Endothelial cell of umbilical vein (primary cell): ENCODE measurements around the gene ETS1. TPM values are rescaled to one million over a fixed set of nuclear protein-coding genes. Genes with fewer than 3 reads are reported as not detected.

Experiments
- BruUV-seq: library from RNA; stranded (reverse); fragments of 400-500 nt; replicated peaks from 2 replicates; lab custom pipeline; 2021; lab: Mats Ljungman, UMichigan
- CTCF ChIA-PET: fragments of 300-600, 350-600 bp; sonication (Branson Sonifier 250); formaldehyde crosslinking; loops from one replicate; lab custom pipeline; 2021; ENCODE audit warnings: antibody characterized with exemption, inconsistent platforms; lab: Charles Lee
- POLR2A ChIA-PET: fragments of 300-600, 350-600 bp; sonication (Branson Sonifier 250); formaldehyde crosslinking; loops from one replicate; lab custom pipeline; 2021; ENCODE audit warnings: antibody characterized with exemption, inconsistent platforms; lab: Charles Lee
- DNase-seq: peaks from one replicate; pipeline ENCODE4 v3.0.0-alpha.2; 2011; ENCODE audit warnings: low read depth, low spot score
- FAIRE-seq: peaks from 2 replicates; lab custom pipeline; 2011; peaks lifted over from hg19 to GRCh38; lab: Jason Lieb, UNC
- H2AFZ ChIP-seq: 2 replicates; pipeline ENCODE4 v1.6.0; 2012; ENCODE audit warnings: low read depth, low read length, control low read depth, inconsistent platforms
- H3K27ac ChIP-seq: 2 replicates; pipeline ENCODE4 v1.5.1; 2011; ENCODE audit warnings: low read depth, mild to moderate bottlenecking, control low read depth, low read length, moderate library complexity; ENCODE audit not compliant: insufficient read depth
- H3K27me3 ChIP-seq, 2 experiments: 2 replicates each; pipeline versions ENCODE4 v1.6.0 to v1.6.1; 2011; ENCODE audit warnings: low read length in 2 of 2, mixed read lengths in 1 of 2; ENCODE audit not compliant: control insufficient read depth in 2 of 2, insufficient read depth in 2 of 2
- H3K36me3 ChIP-seq, 2 experiments: 2 replicates in 1 of 2; 3 replicates in 1 of 2; pipeline ENCODE4 v1.5.1; 2011; ENCODE audit warnings: low read length in 2 of 2, mild to moderate bottlenecking in 1 of 2, moderate library complexity in 1 of 2; ENCODE audit not compliant: control insufficient read depth in 2 of 2, insufficient read depth in 2 of 2; ENCODE audit errors: extremely low read depth in 1 of 2
- H3K4me1 ChIP-seq: 3 replicates; pipeline ENCODE4 v1.5.1; 2011; ENCODE audit warnings: mild to moderate bottlenecking, low read length; ENCODE audit not compliant: control insufficient read depth, insufficient read depth; ENCODE audit errors: extremely low read depth
- H3K4me2 ChIP-seq: 2 replicates; pipeline ENCODE4 v1.6.1; 2011; ENCODE audit warnings: low read length, control low read depth, mixed read lengths; ENCODE audit not compliant: insufficient read depth
- H3K4me3 ChIP-seq, 3 experiments: fragments of 200-600 bp in 1 of 3; sonication (generic), shearing (Covaris generic) in 1 of 3; replicated peaks in 1 of 3; 2 replicates each; pipeline ENCODE4 v1.5.1; 2011 to 2016; ENCODE audit warnings: control low read depth in 3 of 3, low read length in 3 of 3, mild to moderate bottlenecking in 2 of 3, inconsistent platforms in 1 of 3, low read depth in 1 of 3, moderate library complexity in 1 of 3; ENCODE audit not compliant: insufficient read depth in 1 of 3
- H3K79me2 ChIP-seq: 2 replicates; pipeline ENCODE4 v1.6.0; 2012; ENCODE audit warnings: low read length, inconsistent platforms; ENCODE audit not compliant: control insufficient read depth, insufficient read depth
- H3K9ac ChIP-seq: replicated peaks from 2 replicates; pipeline ENCODE3; 2011; ENCODE audit warnings: low read length, control low read depth; ENCODE audit not compliant: insufficient read depth; ENCODE audit errors: extremely low read depth
- H3K9me1 ChIP-seq: replicated peaks from 3 replicates; pipeline ENCODE4 v1.6.0; 2011; ENCODE audit warnings: mild to moderate bottlenecking, low read length; ENCODE audit not compliant: control insufficient read depth, insufficient read depth; ENCODE audit errors: extremely low read depth
- H3K9me3 ChIP-seq: replicated peaks from 2 replicates; pipeline ENCODE4 v1.5.1; 2012; ENCODE audit warnings: low read length, inconsistent platforms; ENCODE audit not compliant: control insufficient read depth, insufficient read depth
- H4K20me1 ChIP-seq: replicated peaks from 2 replicates; pipeline ENCODE3; 2011; ENCODE audit warnings: mild to moderate bottlenecking, low read length; ENCODE audit not compliant: control insufficient read depth, insufficient read depth; ENCODE audit errors: extremely low read depth
- EZH2 ChIP-seq: IDR thresholded peaks from 2 replicates; pipeline ENCODE4 v1.6.1; 2012; ENCODE audit warnings: borderline replicate concordance, low read depth, mild to moderate bottlenecking, moderate library complexity, low read length, inconsistent platforms; ENCODE audit not compliant: severe bottlenecking
- JUN ChIP-seq: IDR thresholded peaks from 2 replicates; pipeline ENCODE4 v1.6.1; 2011; ENCODE audit warnings: borderline replicate concordance, low read depth; ENCODE audit not compliant: insufficient read length, insufficient read depth
- MYC ChIP-seq: IDR thresholded peaks from one replicate; pipeline ENCODE4 v1.6.1; 2011; ENCODE audit warnings: mild to moderate bottlenecking, low read depth, low read length
- POLR2A ChIP-seq: IDR thresholded peaks from 2 replicates; pipeline ENCODE4 v1.6.1; 2012; ENCODE audit warnings: low read depth, mild to moderate bottlenecking, control low read depth, low read length
- POLR2AphosphoS5 ChIP-seq: IDR thresholded peaks from 2 replicates; pipeline ENCODE4 v1.6.1; 2012; ENCODE audit warnings: low read depth, mild to moderate bottlenecking, control low read depth, low read length, moderate library complexity; ENCODE audit not compliant: insufficient read depth
- dilution Hi-C: fragments of 300-500 bp; cut with MboI; formaldehyde crosslinking; loops from one replicate; pipeline ENCODE4 v1.15.0; 2019; ENCODE audit warnings: low sequenced_read_pairs; ENCODE audit not compliant: extremely low pct_ligation_motif_present
- intact Hi-C: fragments of 100-400 bp; cut with micrococcal nuclease; formaldehyde crosslinking; loops from one replicate; pipeline ENCODE4 v1.10.0; 2022
- polyA plus RNA-seq, 4 experiments: library from polyadenylated mRNA; depleted of rRNA in 3 of 4; stranded (reverse) in 3 of 4; unstranded in 1 of 4; fragments of >200 nt; gene quantifications; 2 replicates each; pipeline versions ENCODE4 v1.2.1 to v1.2.3, GENCODE V29; 2011 to 2012; ENCODE audit warnings: missing spikeins in 1 of 4
- total RNA-seq: library from RNA; stranded (reverse); gene quantifications from 2 replicates; pipeline ENCODE4 v1.2.3, GENCODE V29; 2021
- TF ChIP-seq, protein P1 (sequence below), 2 donors: IDR thresholded peaks; 1 replicate in 1 of 2; 2 replicates in 1 of 2; pipeline ENCODE4 v1.5.1; 2011; ENCODE audit warnings: low read length in 2 of 2, mild to moderate bottlenecking in 2 of 2, moderate library complexity in 2 of 2, control low read depth in 1 of 2, inconsistent platforms in 1 of 2, low read depth in 1 of 2; ENCODE audit not compliant: insufficient read depth in 1 of 2; ENCODE audit errors: extremely low read depth in 1 of 2

ETS1 gene
- total and polyA plus RNA-seq, 2 donors (not counting 3 experiments of a cell fraction or from before 2014, with no cell fraction given): 34.2 to 115 TPM

DNA sequence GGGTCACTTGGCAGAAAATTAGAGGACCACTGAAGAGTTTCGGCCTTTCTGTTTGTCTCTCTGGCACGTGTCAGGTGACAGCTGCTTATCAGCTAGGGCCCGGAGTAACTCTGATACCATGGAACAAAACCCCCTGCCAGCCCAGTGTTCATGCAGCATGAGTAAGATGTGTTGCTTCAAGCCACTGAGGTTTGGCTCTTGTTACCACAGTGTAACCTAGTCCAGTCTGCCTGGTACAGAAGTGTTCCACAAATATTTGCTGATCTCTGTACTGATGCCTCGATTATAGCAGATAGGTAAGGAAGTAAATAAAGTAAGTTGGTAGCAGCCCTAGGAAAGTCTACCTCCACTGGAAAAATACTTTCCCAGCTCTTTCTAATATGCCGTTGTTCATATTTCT lies 20.5 kb upstream of the ETS1 start:
- no peak overlapping the region for H3K9ac ChIP-seq
- intact Hi-C loops (no loop called here), dilution Hi-C loops (no loop called here)
- FAIRE-seq: no peak
- no peak overlapping the region for H3K4me3 ChIP-seq
- H4K20me1 ChIP-seq: no peaks in the 10 kb centered on the region
- CTCF ChIA-PET: interaction anchor here (1.0 to 3.7 kb wide), 2 partner anchors 12 to 149 kb away, joined by 3 to 12 read pairs; no protein-coding TSS in a partner anchor
- H3K27me3 ChIP-seq: peaks cover 4 to 17% of the 10 kb centered on the region in 2 experiments
- no peaks in the 10 kb centered on the region for H3K36me3 ChIP-seq
- BruUV-seq: no TSS peak
- TF ChIP-seq JUN (no peak), EZH2 (no peak), MYC (no peak), POLR2A (no peak), POLR2AphosphoS5 (no peak)
- TF ChIP-seq, protein P1, sequence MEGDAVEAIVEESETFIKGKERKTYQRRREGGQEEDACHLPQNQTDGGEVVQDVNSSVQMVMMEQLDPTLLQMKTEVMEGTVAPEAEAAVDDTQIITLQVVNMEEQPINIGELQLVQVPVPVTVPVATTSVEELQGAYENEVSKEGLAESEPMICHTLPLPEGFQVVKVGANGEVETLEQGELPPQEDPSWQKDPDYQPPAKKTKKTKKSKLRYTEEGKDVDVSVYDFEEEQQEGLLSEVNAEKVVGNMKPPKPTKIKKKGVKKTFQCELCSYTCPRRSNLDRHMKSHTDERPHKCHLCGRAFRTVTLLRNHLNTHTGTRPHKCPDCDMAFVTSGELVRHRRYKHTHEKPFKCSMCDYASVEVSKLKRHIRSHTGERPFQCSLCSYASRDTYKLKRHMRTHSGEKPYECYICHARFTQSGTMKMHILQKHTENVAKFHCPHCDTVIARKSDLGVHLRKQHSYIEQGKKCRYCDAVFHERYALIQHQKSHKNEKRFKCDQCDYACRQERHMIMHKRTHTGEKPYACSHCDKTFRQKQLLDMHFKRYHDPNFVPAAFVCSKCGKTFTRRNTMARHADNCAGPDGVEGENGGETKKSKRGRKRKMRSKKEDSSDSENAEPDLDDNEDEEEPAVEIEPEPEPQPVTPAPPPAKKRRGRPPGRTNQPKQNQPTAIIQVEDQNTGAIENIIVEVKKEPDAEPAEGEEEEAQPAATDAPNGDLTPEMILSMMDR (IDR thresholded peaks at IDR 0.05; ENCODE audit: extremely low read depth in 1 of 2, insufficient read depth in 1 of 2, low read depth in 1 of 2, low read length in 2 of 2): no peak
- H3K4me2 ChIP-seq: no peak overlapping the region
- POLR2A ChIA-PET: no interaction called here
- H2AFZ ChIP-seq: no peak overlapping the region
- H3K27ac ChIP-seq: no peak overlapping the region
- H3K9me1 ChIP-seq: no peaks in the 10 kb centered on the region
- no peaks in the 10 kb centered on the region for H3K9me3 ChIP-seq
- H3K79me2 ChIP-seq: no peaks in the 10 kb centered on the region
- H3K4me1 ChIP-seq: peaks cover 3% of the 10 kb centered on the region
- no peak for DNase-seq
